Heart left ventricle (tissue), 16 donors: ENCODE data around the gene C5orf34. TPM values are rescaled to one million over a fixed set of nuclear protein-coding genes. Genes with fewer than 3 reads are reported as not detected.
"Not testable (repeated sequence)": the region's sequence is repeated elsewhere in the genome, so short reads cannot be mapped to it uniquely, and the experiment has no call there.

ENCODE experiments used
- ATAC-seq, 4 donors: fragments of 200-7000 bp; cut with Tn5 transposase; one replicate each; pipeline ENCODE4 v1.9.1; 2020 to 2022; ENCODE audit warnings: moderate library complexity in 4 of 4, mild to moderate bottlenecking in 3 of 4, moderate number of reproducible peaks in 1 of 4
- DNase-seq, 5 donors: peaks; one replicate each; pipeline ENCODE4 v3.0.0-alpha.2; 2020
- H3K27ac ChIP-seq, 12 donors: fragments of 200-600 bp; sonication (generic) in 4 of 12; one replicate each; pipeline versions ENCODE4 v1.5.0 to v1.8.0; 2016 to 2022; ENCODE audit warnings: mild to moderate bottlenecking in 2 of 12
- H3K27me3 ChIP-seq, 9 donors: fragments of 200-600 bp; sonication (generic) in 2 of 9; one replicate each; pipeline versions ENCODE4 v1.5.1 to v1.8.0; 2016 to 2022; ENCODE audit warnings: mild to moderate bottlenecking in 3 of 9
- H3K36me3 ChIP-seq, 9 donors: fragments of 200-600 bp; sonication (generic) in 2 of 9; one replicate each; pipeline versions ENCODE4 v1.5.0 to v1.8.0; 2018 to 2022; ENCODE audit warnings: mild to moderate bottlenecking in 2 of 9
- H3K4me1 ChIP-seq, 12 donors: fragments of 200-600 bp; sonication (generic) in 4 of 12; one replicate each; pipeline versions ENCODE4 v1.5.0 to v1.8.0; 2016 to 2022; ENCODE audit warnings: mild to moderate bottlenecking in 3 of 12
- H3K4me3 ChIP-seq, 12 donors: fragments of 200-600 bp; sonication (generic) in 4 of 12; one replicate each; pipeline versions ENCODE4 v1.5.0 to v1.8.0; 2017 to 2022; ENCODE audit warnings: mild to moderate bottlenecking in 9 of 12, moderate library complexity in 4 of 12
- H3K9me3 ChIP-seq, 12 donors: fragments of 200-600 bp; sonication (generic) in 4 of 12; one replicate each; pipeline versions ENCODE4 v1.5.0 to v1.8.0; 2016 to 2022; ENCODE audit warnings: mild to moderate bottlenecking in 1 of 12
- POLR2A ChIP-seq, 2 donors: fragments of 450-650 bp; IDR thresholded peaks; one replicate each; pipeline ENCODE4 v1.6.1; 2017; ENCODE audit warnings: antibody characterized with exemption in 2 of 2, mild to moderate bottlenecking in 2 of 2, moderate library complexity in 2 of 2
- WGBS, 4 donors: extraction: QIAGEN DNeasy Blood & Tissue Kit in 2 of 4; methylation state at CpG; one replicate each; pipeline versions ENCODE4 v1.1.5 to v1.1.7; 2013 to 2018; 5-methylcytosine and 5-hydroxymethylcytosine counted together
- intact Hi-C, 10 donors: fragments of 100-400 bp; cut with DNase I; formaldehyde crosslinking; loops; one replicate each; pipeline versions ENCODE4 v1.11.1 to v1.14.2; 2022
- polyA plus RNA-seq, 2 donors: library from polyadenylated mRNA; stranded (reverse); fragments of 200-250 nt; gene quantifications; one replicate each; pipeline ENCODE4 v1.2.3, GENCODE V29; 2013
- total RNA-seq, 9 donors: library from RNA; depleted of rRNA in 2 of 9; stranded (reverse); fragments of >200 nt in 2 of 9; fragmentation: NEBNext Ultra II Directional in 3 of 9; extraction: Animal tissue kit (Norgen Biotek cat#: 25700) in 3 of 9; gene quantifications; one replicate each; pipeline versions ENCODE4 v1.1.0 to v1.2.4, GENCODE V29; 2016 to 2023
- TF ChIP-seq, protein P1 (sequence below), 12 donors: fragments of 200-600 bp; sonication (generic) in 4 of 12; IDR thresholded peaks; one replicate each; pipeline versions ENCODE4 v1.5.0 to v1.8.0; 2018 to 2022; ENCODE audit warnings: antibody characterized with exemption in 12 of 12, mild to moderate bottlenecking in 5 of 12
- donor health status: ischemic (EF 13 %, LVEDD 7.1; RV severe dilation, severe dysfunction).
- donor health status: healthy with polysubstance abuse.
- donor health status: DM: no; HTN: yes; CAD: no.
- donor health status: DM: no; HTN: no; CAD: no.
- donor health status: ischemic (EF 25% LVEDD 6.9; RV normal size, moderate dysfunction).
- donor health status: ischemic (EF 25% LVEDD 5.7; RV mildly dilated, moderate dysfunction).
- donor health status: healthy.
- donor health status: DM: yes; HTN: yes; CAD: no.
- donor health status: ischemic (EF 35%, LVEDD 5.7; RV mildly dilated, moderate dysfunction).
- donor health status: nonischemic (EF 11% LVEDD 7.7; RV severe dilation, severe dysfunction).
- donor health status: DM: yes; HTN: yes; CAD: no.
- donor health status: PGD.
- donor health status: ischemic (EF 29% LVEDD 5.4; RV normal size, mild dysfunction).
- donor health status: nonischemic (EF 23%, LVEDD 6.1; RV moderate dilation, normal function).

C5orf34 gene
- total and polyA plus RNA-seq, 11 donors: 0.19 to 1.6 (median 0.54) TPM

DNA sequence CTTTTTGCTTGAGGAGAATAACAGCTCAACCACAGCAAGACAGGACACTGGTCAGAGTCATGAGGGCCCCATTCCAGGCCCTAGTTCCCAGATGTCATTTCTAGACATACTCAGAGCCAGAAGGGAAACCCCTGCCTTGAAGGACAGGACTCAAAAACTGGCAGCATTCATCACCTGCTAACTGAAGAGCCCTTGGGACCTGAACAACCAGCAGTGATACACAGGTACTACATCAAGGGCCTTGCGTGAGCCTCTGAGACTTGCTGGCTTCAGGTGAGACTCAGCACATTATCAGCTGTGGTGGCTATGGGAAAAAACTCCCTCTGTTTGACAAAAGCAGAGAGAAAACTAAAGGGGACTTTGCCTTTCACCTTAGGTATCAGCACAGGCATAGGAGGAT lies 53.9 kb downstream of the C5orf34 start:
- no peak overlapping the region for H3K27ac ChIP-seq
- H3K36me3 ChIP-seq: peaks cover 0 to 11% (median 0%) of the 10 kb centered on the region in 9 donors
- ATAC-seq (no peak), DNase-seq (no peak)
- intact Hi-C loops: no loop called here
- peaks cover 0 to 31% (median 8%) of the 10 kb centered on the region in 12 donors for H3K9me3 ChIP-seq
- no peak for TF ChIP-seq POLR2A (IDR thresholded peaks at IDR 0.05)
- TF ChIP-seq, protein P1, sequence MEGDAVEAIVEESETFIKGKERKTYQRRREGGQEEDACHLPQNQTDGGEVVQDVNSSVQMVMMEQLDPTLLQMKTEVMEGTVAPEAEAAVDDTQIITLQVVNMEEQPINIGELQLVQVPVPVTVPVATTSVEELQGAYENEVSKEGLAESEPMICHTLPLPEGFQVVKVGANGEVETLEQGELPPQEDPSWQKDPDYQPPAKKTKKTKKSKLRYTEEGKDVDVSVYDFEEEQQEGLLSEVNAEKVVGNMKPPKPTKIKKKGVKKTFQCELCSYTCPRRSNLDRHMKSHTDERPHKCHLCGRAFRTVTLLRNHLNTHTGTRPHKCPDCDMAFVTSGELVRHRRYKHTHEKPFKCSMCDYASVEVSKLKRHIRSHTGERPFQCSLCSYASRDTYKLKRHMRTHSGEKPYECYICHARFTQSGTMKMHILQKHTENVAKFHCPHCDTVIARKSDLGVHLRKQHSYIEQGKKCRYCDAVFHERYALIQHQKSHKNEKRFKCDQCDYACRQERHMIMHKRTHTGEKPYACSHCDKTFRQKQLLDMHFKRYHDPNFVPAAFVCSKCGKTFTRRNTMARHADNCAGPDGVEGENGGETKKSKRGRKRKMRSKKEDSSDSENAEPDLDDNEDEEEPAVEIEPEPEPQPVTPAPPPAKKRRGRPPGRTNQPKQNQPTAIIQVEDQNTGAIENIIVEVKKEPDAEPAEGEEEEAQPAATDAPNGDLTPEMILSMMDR (IDR thresholded peaks at IDR 0.05): no peak
- WGBS, 4 donors: 97 to 100% (median 99%) methylated on average over 1 of the region's 1 CpG
- no peaks in the 10 kb centered on the region for H3K27me3 ChIP-seq
- H3K4me1 ChIP-seq: no peaks in the 10 kb centered on the region
- H3K4me3 ChIP-seq: no peak overlapping the region

- Histone ChIP-seq H3K4me3 (no peak overlapping the region), H3K27me3 (no peaks in the 10 kb centered on the region), H3K4me1 (no peaks in the 10 kb centered on the region), H3K27ac (no peak overlapping the region), H3K9me3 (peaks cover 0 to 22% (median 6%) of the 10 kb centered on the region in 12 donors), H3K36me3 (peaks cover 0 to 14% (median 5%) of the 10 kb centered on the region in 9 donors)
- TF ChIP-seq, protein P1 (IDR thresholded peaks at IDR 0.05): no peak
- no peak for TF ChIP-seq POLR2A (IDR thresholded peaks at IDR 0.05)
- intact Hi-C loops: no loop called here
- no peak for DNase-seq
- WGBS, 4 donors: 94 to 98% (median 95%) methylated on average over 3 of the region's 3 CpGs
- ATAC-seq: no peak
These were observed 58.4 kb downstream of the C5orf34 start for GRCh38 chr5:43456556-43456955.

- intact Hi-C loops, H3K27me3 ChIP-seq, ATAC-seq, H3K27ac ChIP-seq, H3K4me1 ChIP-seq, DNase-seq, H3K4me3 ChIP-seq: not testable (repeated sequence)
- Histone ChIP-seq H3K36me3 (peaks cover 0 to 32% (median 12%) of the 10 kb centered on the region in 9 donors), H3K9me3 (peaks cover 0 to 50% (median 3%) of the 10 kb centered on the region in 12 donors)
These were observed 73.4 kb downstream of the C5orf34 start for GRCh38 chr5:43441575-43441974.

DNA sequence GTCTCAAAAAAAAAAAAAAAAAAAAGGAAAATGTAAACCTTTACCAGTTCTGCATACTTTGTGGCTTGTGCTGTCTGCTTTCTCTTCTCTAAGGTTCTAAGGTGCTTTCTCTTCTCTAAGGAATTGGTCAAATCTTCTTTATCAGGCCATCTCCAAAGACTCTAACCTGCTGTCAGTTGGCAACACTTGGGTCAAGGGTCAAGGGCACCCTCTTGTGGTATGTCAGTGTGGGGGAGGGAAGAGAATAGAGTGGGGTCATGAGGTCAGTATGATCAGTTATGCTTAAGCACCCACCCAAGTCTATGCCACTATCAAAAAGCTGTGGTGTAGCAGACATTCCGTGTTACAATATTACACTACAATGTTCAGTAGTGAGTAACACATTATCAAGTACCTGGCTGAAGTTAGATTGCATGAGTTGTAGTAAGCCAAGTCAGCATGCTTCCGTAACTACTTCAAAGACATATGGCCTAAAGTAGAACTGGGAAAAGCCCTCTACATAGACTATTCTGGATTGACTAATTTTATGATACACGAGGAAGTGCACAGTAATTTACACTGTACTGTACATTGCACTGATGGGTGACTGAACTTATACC lies 77.8 kb downstream of the C5orf34 start:
- WGBS, 4 donors: 89 to 97% (median 94%) methylated on average over 3 of the region's 3 CpGs
- intact Hi-C loops: no loop called here
- H3K4me1 ChIP-seq: peaks cover 0 to 15% (median 5%) of the 10 kb centered on the region in 12 donors
- no peaks in the 10 kb centered on the region for H3K27me3 ChIP-seq
- no peak overlapping the region for H3K27ac ChIP-seq
- TF ChIP-seq POLR2A (IDR thresholded peaks at IDR 0.05): no peak
- TF ChIP-seq, protein P1 (IDR thresholded peaks at IDR 0.05): no peak
- no peaks in the 10 kb centered on the region for H3K36me3 ChIP-seq
- peaks cover 0 to 33% (median 3%) of the 10 kb centered on the region in 12 donors for H3K9me3 ChIP-seq
- DNase-seq: no peak
- no peak for ATAC-seq
- no peak overlapping the region for H3K4me3 ChIP-seq

Other genes starting within 250 kb of the C5orf34 start
- gene HMGCS1, start 201.7 kb downstream of the C5orf34 start, total RNA-seq: 10 to 100 TPM in 7 of 9 donors, 1 to 10 TPM in 2; 7.9 to 34.8 (median 30.0) TPM
- 10 to 100 TPM in 1 of 2 donors, 1 to 10 TPM in 1; 6.3 to 34.7 TPM for gene HMGCS1, start 201.7 kb downstream of the C5orf34 start, polyA plus RNA-seq
- gene CCL28, start 102.8 kb downstream of the C5orf34 start, total RNA-seq: 1 to 10 TPM in 1 of 9 donors, under 1 TPM in 7, not detected in 1; 0.12 to 1.6 (median 0.34) TPM
- gene CCL28, start 102.8 kb downstream of the C5orf34 start, polyA plus RNA-seq: under 1 TPM; 0.06 to 0.30 TPM
- 1 to 10 TPM; 3.8 to 9.5 (median 7.2) TPM for gene TMEM267, start 31.3 kb downstream of the C5orf34 start, total RNA-seq
- gene TMEM267, start 31.3 kb downstream of the C5orf34 start, polyA plus RNA-seq: 1 to 10 TPM; 4.4 to 6.5 TPM
- 100 to 1,000 TPM in 8 of 9 donors, 10 to 100 TPM in 1; 99.8 to 173 (median 140) TPM for gene PAIP1, start 41.9 kb upstream of the C5orf34 start, total RNA-seq
- 100 to 1,000 TPM in 1 of 2 donors, 10 to 100 TPM in 1; 84.7 to 112 TPM for gene PAIP1, start 41.9 kb upstream of the C5orf34 start, polyA plus RNA-seq
- gene NNT, start 88.0 kb upstream of the C5orf34 start, total RNA-seq: 100 to 1,000 TPM; 206 to 631 (median 475) TPM
- gene NNT, start 88.0 kb upstream of the C5orf34 start, polyA plus RNA-seq: 100 to 1,000 TPM in 1 of 2 donors, 10 to 100 TPM in 1; 53.8 to 119 TPM